NB4 (cell line): Measurements from ENCODE around the gene MKLN1.

Experiments used
- CTCF ChIP-seq: IDR thresholded peaks from one replicate; pipeline ENCODE4 v1.5.1; 2012; ENCODE audit warnings: low read depth, low read length
- MAX ChIP-seq: IDR thresholded peaks from 2 replicates; pipeline ENCODE4 v1.6.1; 2011; ENCODE audit warnings: low read depth, low read length
- MYC ChIP-seq: IDR thresholded peaks from 2 replicates; pipeline ENCODE4 v1.6.1; 2011; ENCODE audit warnings: low read depth, low read length
- POLR2A ChIP-seq: IDR thresholded peaks from 2 replicates; pipeline ENCODE4 v1.6.1; 2011; ENCODE audit warnings: mild to moderate bottlenecking; ENCODE audit not compliant: insufficient read length; ENCODE audit errors: extremely low read depth

GRCh38 chr7:131293018-131293417 is 34.7 kb upstream of the MKLN1 start:
- no peak for TF ChIP-seq CTCF
- TF ChIP-seq POLR2A, result no peak
- no peak for TF ChIP-seq MAX
- no peak for TF ChIP-seq MYC
